Left hindlimb (tissue), 1 donor: ENCODE data around the gene IST1.
"Not testable (repeated sequence)": the region's sequence is repeated elsewhere in the genome, so short reads cannot be mapped to it uniquely, and the experiment has no call there.

ENCODE experiments used
- DNase-seq: peaks from one replicate; pipeline ENCODE4 v3.0.0-alpha.2; 2018

IST1 gene

DNA sequence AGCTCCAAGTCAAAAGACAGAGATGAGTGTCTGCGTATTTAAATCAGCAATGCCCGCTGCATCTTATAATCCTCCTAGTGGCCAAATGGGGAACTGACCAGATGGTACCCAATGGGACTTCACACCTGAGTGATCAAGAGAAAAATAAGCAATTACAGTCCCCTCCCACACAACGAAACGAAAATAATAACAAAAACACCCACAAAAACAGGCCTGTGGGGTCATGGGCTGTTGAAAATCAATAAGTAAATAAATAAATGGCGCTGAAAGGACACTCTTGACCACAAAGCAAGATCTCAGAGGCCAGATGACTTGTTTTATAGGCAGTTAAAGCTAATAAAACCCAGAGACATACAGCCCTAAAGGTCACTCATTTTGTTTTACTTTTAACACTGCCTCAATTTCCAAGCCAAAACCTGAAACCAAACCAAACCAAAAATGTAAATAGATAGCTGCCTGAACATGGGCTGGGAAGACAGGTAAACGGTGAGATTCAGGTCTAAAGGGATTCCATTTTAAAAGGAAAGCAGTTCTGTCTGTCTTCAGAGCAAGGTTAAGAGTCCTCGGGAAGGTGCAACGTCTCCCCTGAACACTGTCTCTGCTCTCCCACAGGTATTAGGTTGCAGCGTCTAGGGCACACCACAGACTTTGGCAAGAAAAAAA, 12.7 kb upstream of the IST1 start:
- peak; percentile 50 for DNase-seq

DNA sequence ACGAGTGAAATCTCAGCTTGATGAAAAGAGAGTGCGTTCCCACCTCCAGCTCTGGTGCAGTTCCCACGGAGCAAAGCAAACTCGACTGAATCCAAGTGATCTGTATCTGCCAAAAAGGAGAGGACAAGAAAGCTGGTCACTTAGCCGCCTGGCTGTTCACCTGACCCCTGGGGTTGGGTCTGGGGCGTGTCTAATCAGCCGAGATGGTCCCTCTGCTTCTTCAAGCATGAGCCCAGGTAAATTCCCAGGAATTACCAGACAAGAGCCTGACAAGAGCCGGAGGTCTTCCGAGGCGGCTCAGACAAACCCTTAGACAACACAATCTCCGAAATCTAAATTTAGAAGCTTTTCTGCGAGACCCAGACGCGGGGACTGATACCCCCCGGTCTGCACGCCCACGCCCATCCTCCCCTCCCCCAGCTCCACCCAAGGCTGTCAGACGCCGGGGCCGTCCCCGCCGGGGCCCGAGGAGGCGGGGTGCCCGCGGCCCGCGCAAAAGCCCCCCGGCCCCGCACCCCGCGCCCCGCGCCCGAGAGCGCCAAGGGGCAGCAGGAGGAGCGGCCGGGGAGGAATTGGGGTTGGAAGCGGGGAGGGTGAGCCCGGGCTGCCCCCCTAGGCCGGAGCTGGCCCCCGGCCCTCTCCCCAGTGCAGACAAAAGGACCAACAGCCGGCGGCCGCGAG, 12.0 kb upstream of the IST1 start:
- peak; percentile 69 for DNase-seq

DNA sequence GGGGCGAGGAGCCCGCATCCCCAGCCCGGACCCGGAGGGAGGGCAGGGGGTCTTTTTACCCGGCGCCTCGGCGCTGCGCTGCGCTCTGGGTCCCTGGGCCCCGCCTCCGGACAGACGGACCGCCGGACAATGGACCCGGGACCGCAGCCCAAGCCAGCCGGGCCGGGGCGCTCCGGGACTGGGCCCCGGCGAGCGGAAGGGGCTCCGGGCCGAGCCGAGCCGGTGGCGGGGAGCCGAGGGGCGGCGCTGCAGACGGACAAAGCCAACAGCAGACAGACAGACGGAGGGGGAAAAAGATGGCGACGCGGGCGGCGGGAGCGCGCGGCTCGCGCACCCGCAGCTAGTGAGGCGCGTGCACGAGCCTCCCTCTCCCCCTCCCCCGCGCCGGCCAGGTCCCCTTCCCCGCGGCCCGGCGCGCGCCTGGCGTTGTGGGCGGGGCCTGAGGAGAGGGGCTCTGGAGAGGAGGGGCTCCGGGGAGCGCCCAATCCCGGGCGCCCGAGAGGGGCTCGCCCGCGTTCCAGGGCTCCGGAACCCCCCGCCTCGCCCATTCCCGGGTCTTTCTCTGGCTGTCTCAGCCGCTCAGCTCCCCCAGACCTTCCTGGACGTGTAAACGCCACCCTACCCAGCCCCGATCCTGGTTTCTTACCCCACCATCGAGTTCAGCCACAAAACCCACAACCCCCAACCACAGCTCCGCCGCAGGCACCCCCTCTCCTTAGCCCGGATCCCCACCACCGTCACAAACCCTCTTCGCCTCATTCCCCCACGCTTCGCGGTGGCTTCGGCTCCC, 11.3 kb upstream of the IST1 start, which contains the start of gene ZNF821:
Gene ZNF821 (minus strand): TSS at position 334 of the 790 bp plus-strand sequence. CDS start 4,236 bp downstream, outside the sequence.
- DNase-seq: peak; percentile 90

DNA sequence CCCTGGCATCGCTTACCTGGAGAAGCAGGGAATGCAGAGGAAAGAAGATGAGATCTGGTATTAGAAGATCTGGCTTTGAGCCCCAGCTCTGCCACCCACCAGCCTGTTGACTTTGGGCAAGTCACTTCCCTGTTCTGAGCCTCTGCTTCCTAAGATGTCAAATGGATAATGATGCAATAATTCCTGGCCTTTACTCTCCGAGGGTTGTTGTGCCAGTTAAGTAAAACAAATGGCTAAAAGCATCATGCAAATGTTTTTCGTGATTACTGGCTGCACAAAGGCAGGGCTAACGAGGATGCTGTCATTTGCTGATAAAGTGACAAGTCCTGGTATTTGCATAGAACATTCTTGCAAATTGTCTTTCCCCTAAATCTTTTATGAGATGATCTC, 10.1 kb upstream of the IST1 start:
- no peak for DNase-seq

DNA sequence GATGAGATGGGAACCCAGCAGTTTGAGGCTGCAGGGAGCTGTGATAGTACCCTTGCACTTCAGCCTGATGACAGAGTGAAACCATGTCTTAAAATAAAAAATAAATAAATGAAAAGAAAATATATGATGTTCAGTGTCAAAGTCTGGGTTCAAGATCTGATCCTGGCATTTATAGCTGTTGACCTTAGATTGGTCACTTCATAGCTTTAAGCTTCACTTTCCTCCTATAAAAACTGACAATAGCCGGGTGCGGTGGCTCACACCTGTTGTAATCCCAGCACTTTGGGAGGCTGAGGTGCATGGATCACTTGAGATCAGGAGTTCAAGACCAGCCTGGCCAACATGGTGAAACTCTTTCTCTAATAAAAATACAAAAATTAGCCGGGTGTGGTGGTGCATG, 6.2 kb upstream of the IST1 start:
- DNase-seq: no peak

DNA sequence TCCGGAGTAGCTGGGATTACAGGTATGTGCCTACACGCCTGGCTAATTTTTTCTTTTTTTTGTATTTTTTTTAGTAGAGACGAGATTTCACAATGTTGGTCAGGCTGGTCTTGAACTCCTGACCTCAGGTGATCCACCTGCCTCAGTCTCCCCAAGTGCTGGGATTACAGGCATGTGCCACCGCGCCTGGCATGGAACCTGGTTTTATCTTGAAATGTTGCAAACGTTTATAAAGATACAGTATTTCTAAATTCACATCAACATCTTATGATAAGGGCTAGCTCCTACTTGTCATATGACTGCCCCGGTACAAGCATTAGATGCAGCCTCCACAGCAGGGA, 1.5 kb upstream of the IST1 start:
- no peak for DNase-seq

DNA sequence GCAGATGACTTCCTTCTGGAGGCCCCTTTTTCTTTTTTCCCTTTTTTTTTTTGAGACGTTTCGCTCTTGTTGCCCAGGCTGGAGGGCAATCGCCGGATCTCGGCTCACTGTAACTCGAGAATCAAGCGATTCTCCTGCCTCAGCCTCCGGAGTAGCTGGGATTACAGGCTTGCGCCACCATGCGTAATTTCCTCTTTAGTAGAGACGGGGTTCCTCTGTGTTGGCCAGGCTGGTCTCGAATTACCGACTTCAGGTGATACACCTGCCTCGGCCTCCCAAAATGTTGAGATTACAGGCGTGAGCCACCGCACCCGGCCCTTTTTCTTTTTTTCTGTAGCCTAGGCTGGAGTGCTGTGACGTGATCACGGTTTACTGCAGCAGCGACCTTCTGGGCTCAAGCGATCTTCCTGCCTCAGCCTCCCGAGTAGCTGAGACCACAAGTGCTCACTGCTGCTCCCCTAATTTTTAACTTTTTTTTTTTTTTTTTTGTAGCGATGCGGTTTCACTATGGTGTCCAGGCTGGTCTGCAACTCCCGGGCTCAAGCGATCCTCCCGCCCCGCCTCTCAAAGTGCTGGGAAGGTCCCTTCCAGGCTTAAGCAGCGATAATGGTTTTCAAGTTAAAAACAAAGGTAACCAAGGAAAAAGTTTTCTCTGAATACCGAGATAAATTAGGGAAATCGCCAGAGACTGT, 956 bp upstream of the IST1 start:
- DNase-seq: peak; percentile 48

DNA sequence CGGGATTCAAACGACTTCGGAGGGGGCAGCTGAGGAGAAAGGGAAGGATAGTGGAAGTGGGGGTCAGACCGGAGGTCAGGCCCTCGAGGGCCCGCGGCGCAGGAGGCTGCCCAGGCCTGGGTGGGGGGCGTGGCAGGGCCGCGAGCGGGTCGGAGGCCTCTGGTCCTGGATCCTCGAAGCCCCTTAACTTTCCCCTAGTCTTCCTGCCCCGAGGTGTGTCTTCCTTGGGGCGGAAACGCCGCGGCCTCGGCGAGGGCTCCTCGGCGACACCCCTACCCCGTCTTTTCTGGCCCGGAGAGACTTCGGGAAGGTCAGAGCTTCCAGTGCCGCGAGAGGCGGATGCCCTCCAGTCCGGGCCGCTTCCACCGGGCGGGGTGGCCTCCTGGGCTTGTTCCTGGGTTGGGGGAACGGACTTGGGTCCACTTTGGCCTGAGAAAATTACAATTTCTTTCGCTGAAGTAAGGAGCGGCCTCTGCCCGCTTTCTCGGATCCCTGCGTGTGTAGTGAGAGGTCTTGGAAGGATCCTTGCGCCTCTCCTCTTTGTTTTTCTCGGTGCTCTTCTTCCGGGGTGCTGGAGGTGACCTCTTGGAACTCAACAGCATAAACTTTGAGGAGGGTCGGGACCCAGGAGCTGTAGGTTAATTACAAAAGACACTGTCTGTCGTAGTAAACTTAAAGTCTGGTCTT, 491 bp downstream of the IST1 start:
- DNase-seq: no peak

DNA sequence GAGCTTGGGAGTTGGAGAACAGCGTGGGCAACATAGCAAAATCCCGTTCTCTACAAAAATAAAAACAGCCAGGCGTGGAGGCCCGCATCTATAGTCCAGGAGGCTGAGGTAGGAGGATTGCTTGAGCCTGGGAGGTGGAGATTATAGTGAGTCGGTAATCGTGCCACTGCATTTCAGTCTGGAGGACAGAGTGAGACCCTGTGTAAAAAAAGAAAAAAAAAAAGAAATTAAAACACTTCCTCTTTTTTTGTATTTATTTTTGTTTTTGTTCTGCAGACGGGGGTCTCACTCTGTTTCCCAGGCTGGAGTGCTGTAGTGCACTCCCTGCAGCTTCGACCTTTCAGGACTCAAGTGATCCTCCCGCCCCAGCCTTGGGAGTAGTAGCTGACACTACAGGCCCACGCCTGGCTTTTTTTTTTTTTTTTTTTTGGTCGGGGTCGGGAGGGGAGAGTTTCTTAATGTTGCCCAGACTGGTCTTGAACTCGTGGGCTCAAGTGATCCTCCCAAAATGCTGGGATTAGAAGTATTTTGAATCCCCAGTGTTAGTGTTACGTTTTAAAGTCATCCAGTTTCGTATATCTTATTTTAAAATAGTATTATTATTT, 1.5 kb downstream of the IST1 start:
- DNase-seq: no peak

DNA sequence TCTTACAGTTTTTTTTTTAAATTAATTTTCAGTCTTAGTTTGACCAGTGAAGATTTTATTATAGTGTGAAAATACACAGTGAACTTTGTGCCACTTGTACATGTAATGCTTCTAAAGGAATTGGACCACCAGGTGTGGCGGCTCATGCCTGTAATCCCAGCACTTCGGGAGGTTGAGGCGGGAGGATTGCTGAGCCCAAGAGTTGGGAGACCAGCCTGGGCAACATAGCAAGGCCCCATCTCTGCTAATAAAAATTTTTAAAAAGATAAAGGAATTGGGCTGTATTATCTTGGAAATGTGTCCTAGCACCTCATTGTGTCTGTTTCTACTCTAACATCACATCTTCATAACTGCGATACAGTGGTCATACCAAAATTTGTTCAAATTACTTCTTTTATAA, 3.8 kb downstream of the IST1 start:
- no peak for DNase-seq

DNA sequence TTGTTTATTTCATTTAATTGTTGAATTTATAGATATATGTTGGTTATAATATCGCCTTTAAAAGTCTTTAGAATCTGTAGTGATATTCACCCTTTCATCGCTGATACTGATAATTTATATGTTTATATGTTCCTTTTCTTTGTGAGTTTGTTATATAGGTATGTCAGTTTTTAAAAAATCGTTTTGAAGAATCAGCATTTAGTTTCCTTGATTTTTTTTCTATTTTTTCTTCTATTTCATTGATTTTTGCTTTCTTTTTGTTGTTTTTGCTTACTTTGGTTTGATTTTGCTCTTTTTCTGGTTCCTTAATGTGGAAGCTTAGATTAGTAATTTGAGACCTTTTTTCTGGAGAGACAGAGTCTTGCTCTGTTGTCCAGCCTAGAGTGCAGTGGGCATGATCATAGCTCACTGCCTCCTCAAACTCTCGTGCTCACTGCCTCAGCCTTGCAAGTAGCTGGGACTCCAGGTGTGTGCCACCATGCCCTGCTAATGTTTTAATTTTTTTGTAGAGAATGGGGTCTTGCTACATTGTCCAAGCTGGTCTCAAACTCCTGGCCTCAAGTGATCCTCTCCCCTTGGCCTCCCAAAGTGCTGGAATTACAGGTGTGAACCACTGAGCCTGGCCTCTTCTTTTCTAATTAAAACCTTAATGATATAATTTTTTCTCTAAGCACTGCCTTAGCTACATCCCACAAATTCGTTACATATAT, 7.5 kb downstream of the IST1 start:
- no peak for DNase-seq

DNA sequence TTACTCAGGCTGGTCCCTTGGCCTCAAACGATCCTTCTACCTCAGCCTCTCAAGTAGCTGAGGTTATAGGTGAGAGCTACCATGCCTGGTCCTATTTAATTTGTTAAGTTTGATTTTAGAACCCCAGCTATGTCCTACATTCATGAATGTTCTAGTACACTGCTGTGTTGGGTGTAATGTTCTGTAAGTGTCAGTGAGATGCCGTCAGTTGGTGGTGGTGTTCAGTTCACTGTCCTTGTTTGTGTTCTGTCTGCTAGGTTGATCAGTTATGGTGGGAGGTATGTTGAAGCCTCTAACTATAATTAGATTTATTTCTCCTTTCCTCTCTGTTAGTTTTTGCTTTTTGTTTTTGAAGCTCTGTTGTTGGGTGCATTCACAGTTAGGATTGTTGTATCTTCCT, 8.3 kb downstream of the IST1 start:
- DNase-seq: no peak

DNA sequence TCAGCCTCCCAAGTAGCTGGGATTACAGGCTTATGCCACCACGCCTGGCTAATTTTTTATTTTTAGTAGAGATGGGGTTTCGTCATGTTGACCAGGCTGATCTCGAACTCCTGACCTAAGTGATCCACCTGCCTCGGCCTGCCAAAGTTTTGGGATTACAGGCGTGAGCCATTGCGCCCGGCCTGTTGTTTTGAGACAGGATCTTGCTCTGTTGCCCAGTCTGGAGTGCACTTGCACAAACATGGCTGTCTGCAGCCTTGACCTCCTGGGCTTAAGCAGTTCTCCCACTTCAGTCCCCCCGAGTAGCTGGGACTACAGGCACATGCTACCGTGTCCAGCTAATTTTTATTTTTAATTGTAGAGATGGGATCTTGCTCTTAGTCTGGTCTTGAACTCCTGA, 8.9 kb downstream of the IST1 start:
- no peak for DNase-seq

DNA sequence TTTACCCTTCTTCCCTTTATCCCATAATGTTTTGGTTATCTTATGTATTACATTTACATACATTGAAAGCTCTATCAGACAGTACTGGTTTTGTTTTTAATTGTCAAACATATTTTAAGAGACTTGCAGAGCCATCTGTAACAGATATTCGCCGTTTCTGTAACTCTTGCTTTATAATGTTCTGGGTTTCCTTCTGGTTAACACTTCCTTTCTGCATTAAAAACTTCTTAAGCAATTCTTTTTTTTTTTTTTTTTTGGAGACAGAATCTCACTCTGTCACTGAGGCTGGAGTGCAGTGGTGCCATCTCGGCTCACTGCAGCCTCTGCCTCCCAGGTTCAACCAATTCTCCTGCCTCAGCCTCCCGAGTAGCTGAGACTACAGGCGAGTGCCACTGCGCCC, 10.4 kb downstream of the IST1 start:
- DNase-seq: not testable (repeated sequence)

DNA sequence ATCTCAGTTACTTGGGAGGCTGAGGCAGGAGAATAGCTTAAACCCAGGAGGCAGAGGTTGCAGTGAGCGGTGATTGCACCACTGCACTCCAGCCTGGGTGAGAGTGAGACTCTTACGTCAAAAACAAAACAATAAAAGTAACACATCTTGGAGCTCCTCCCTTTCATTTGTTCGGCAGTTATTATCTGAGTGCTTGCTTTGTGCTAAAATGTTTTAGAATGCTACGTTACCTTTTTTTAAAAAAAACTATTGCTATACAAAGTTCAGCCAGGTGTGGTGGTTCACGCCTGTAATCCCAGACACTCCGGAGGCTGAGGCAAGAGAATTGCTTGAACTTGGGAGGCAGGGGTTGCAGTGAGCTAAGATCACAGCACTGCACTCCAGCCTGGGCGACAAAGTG, 15.8 kb downstream of the IST1 start:
- DNase-seq: no peak

DNA sequence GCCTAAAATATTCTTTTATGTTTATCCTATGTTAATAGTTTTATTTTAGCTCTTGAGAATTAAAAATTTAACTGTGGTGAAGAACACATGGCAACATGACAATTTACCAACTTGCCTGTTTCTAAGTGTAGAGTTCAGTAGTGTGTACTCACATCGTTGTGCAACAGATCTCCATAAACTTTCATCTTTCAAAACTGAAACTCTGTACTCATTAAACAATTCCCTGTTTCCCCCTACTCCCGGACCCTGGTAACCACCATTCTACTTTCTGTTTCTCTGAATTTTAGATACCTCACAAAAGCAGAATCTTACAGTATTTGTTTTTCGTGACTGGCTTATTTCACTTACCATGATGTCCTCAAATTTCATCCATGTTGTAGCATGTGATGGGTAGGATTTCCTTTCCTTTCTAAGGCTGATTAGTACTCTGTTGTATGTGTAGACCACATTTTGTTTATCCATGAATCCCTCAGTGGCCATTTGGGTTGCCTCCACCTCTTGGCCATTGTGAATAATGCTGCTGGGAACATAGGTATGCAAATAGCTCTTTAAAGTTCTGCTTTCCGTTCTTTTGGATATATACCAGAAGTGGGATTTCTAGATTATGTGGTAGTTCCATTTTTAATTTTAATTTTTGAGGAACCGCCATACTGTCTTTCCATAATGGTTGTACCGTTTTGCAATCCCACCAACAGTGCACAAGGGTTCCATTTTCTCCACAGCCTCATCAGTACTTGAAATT, 17.4 kb downstream of the IST1 start:
- no peak for DNase-seq

DNA sequence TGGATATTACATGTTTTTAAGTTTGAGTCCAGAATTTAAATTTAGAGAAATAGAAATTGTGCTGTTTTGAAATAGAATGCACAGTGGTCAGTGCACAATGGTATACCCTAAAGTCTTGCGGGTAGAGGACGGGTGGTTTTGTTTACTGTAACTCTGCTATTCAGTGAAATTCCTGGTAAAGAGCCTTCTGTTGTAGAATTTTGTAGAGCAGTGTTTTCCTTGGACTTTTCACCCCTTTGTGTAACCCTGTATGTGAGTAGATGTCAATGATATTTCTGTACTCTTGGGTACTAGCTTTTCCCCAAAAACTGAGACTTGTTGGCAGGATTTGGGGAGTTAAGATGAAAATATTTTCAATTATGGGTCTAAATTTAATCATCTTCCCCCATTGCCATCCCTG, 19.5 kb downstream of the IST1 start:
- DNase-seq: no peak

DNA sequence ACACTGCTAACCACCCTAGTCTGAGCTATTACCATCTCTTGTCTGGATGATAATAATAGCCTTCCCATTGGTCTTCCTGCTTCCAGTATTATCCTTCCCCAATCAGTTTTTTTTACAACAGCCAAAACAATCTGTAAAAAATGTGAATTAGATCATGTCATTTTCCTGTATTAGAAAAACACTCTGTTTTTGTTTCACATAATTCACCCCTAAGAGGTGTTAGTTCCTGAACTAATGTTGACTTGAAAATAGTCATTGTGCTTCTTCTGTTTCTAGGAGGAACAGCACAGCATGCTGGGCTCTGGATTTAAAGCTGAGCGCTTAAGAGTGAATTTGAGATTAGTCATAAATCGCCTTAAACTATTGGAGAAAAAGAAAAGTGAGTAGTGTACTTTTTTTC, 20.0 kb downstream of the IST1 start:
- no peak for DNase-seq

DNA sequence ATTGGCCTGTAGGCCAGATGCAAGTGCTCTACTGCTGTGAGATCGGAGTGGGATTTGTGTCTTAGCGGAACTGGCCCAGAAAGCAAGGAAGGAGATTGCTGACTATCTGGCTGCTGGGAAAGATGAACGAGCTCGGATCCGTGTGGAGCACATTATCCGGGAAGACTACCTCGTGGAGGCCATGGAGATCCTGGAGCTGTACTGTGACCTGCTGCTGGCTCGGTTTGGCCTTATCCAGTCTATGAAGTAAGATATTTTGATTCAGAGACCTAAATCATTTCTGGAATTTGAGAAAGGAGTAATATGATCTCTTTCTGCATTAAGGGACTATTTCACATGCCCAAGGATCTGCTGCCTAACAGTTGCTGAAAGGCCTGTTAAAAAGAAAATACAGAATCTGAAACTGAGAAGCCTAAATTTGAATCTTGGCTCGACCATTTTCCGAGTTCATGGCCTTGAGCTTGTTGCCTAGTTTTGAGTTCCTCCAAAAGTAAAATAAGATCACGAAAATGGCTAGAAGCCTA, 21.1 kb downstream of the IST1 start:
- no peak for DNase-seq

DNA sequence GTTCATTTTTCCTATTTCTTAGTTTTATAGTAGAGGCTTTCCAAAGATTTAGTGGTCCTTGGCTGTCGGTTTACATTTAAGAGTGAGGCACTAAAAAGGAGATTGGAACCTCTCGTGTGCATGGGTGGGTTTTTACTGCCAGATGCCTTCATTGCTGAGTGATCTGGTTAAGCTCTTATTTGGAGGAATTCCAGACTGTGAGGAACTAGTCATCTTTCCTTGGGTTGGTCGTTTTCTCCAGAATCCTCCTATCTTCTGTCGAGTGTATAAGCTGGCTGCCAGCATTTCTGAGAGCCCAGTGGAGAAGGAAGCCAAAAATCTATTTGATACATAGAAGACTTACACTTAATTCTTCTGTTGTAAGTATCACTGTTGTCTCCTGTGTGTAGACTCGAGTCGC, 22.6 kb downstream of the IST1 start:
- DNase-seq: no peak

DNA sequence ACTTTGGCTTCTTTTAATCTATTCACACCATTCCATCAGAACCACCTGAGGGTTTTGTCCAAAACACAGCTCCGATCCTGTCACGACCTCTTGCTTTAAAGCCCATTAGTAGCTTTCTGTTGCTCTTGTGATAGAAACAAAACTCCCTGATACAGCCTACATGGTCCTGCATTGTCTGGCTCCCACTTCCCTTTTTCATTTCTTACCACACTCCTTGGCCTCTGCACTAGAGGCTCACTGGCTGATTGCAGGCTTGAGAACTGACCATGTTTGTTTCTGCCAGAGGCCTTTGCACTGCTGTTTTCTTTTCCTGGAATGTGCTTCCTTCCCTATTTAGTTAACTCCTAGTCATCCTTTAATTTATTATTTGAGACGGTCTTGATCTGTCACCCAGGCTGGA, 23.7 kb downstream of the IST1 start:
- DNase-seq: no peak
